Osteocyte (in vitro differentiated cells): ENCODE data around the gene PRKACG. TPM values are rescaled to one million over a fixed set of nuclear protein-coding genes. Genes with fewer than 3 reads are reported as not detected.
"Not testable (repeated sequence)": the region's sequence is repeated elsewhere in the genome, so short reads cannot be mapped to it uniquely, and the experiment has no call there.

Experiments
- DNase-seq: peaks from one replicate; pipeline ENCODE4 v3.0.0; 2021; ENCODE audit warnings: mixed read lengths; ENCODE audit not compliant: unreplicated experiment; ENCODE audit errors: extremely low spot score
- H3K27ac Mint-ChIP-seq: one replicate; pipeline ENCODE4 v1.8.0; 2021; ENCODE audit warnings: mild to moderate bottlenecking, mixed read lengths; ENCODE audit not compliant: unreplicated experiment
- H3K27me3 Mint-ChIP-seq: one replicate; pipeline ENCODE4 v1.8.0; 2021; ENCODE audit warnings: mixed read lengths; ENCODE audit not compliant: unreplicated experiment
- H3K36me3 Mint-ChIP-seq: one replicate; pipeline ENCODE4 v1.8.0; 2021; ENCODE audit warnings: mixed read lengths; ENCODE audit not compliant: unreplicated experiment
- H3K4me1 Mint-ChIP-seq: one replicate; pipeline ENCODE4 v1.8.0; 2021; ENCODE audit warnings: mixed read lengths; ENCODE audit not compliant: unreplicated experiment
- H3K4me3 Mint-ChIP-seq: one replicate; pipeline ENCODE4 v1.8.0; 2021; ENCODE audit warnings: mild to moderate bottlenecking, moderate library complexity, mixed read lengths; ENCODE audit not compliant: unreplicated experiment
- H3K9me3 Mint-ChIP-seq: one replicate; pipeline ENCODE4 v1.8.0; 2021; ENCODE audit warnings: mixed read lengths; ENCODE audit not compliant: unreplicated experiment
- total RNA-seq: library from RNA; stranded (reverse); gene quantifications from 2 replicates; pipeline ENCODE4 v1.2.1, GENCODE V29; 2021
- TF ChIP-seq, protein P1 (sequence below): fragments of 200-600 bp; sonication (generic); IDR thresholded peaks from 2 replicates; pipeline ENCODE4 v1.5.0; 2021; ENCODE audit warnings: antibody characterized with exemption, mild to moderate bottlenecking, moderate library complexity

Gene PRKACG
- total RNA-seq, 1 donor from 2014 or later: not detected

DNA sequence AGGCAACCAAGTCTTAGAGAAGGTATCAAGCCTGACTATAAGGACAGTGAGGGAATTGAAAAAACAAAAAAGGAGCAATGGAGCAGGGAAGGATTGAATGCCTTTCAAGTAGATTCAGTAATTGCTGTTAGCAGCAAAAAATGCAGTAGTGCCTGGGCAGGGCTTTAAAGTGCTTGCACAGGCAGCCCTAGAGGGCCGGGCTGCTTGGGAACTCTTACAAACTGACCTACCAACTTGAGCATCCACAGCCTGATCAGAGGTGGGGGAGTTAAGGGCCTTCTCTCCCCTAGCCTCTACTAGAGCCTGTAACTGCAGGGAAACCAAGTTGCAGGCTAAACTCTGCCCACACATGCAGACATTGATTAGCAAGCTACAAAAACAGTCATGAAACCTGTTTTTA, 41.1 kb upstream of the PRKACG start:
- no peaks in the 10 kb centered on the region for H3K9me3 Mint-ChIP-seq
- H3K27me3 Mint-ChIP-seq: no peaks in the 10 kb centered on the region
- peaks cover 2% of the 10 kb centered on the region for H3K4me1 Mint-ChIP-seq
- H3K36me3 Mint-ChIP-seq: peaks cover 11% of the 10 kb centered on the region
- H3K4me3 Mint-ChIP-seq: no peak overlapping the region
- DNase-seq: no peak
- TF ChIP-seq, protein P1, sequence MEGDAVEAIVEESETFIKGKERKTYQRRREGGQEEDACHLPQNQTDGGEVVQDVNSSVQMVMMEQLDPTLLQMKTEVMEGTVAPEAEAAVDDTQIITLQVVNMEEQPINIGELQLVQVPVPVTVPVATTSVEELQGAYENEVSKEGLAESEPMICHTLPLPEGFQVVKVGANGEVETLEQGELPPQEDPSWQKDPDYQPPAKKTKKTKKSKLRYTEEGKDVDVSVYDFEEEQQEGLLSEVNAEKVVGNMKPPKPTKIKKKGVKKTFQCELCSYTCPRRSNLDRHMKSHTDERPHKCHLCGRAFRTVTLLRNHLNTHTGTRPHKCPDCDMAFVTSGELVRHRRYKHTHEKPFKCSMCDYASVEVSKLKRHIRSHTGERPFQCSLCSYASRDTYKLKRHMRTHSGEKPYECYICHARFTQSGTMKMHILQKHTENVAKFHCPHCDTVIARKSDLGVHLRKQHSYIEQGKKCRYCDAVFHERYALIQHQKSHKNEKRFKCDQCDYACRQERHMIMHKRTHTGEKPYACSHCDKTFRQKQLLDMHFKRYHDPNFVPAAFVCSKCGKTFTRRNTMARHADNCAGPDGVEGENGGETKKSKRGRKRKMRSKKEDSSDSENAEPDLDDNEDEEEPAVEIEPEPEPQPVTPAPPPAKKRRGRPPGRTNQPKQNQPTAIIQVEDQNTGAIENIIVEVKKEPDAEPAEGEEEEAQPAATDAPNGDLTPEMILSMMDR: no peak
- H3K27ac Mint-ChIP-seq: no peak overlapping the region

DNA sequence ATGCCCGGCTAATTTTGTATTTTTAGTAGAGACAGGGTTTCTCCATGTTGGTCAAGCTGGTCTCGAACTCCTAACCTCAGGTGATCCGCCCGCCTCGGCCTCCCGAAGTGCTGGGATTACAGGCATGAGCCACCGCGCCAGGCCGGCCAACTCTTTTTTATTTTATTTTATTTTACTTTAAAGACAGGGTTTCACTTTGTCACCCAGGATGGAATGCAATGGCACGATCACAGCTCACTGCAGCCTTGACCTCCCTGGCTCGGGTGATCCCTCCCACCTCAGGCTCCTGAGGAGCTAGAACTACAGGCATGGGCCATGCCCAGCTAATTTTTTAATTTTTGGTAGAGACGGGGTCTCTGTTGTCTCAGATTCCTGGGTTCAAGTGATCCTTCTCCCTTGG, 37.0 kb upstream of the PRKACG start:
- H3K4me1 Mint-ChIP-seq: peaks cover 21% of the 10 kb centered on the region
- not testable (repeated sequence) for H3K27me3 Mint-ChIP-seq, DNase-seq, H3K4me3 Mint-ChIP-seq, H3K9me3 Mint-ChIP-seq, H3K27ac Mint-ChIP-seq, H3K36me3 Mint-ChIP-seq

GRCh38 chr9:69049094-69049493, 35.2 kb upstream of the PRKACG start:
- Mint-ChIP-seq H3K36me3 (peaks cover 3% of the 10 kb centered on the region), H3K4me3 (no peak overlapping the region)

GRCh38 chr9:69047371-69047770, 33.5 kb upstream of the PRKACG start:
- H3K4me1 Mint-ChIP-seq: peaks cover 46% of the 10 kb centered on the region
- H3K36me3 Mint-ChIP-seq: peaks cover 3% of the 10 kb centered on the region
- H3K27me3 Mint-ChIP-seq: no peaks in the 10 kb centered on the region
- H3K4me3 Mint-ChIP-seq: no peak overlapping the region
- H3K9me3 Mint-ChIP-seq: no peaks in the 10 kb centered on the region
- TF ChIP-seq, protein P1: peak; percentile 32
- H3K27ac Mint-ChIP-seq: peak overlapping the region; percentile 41
- no peak for DNase-seq

More at GRCh38 chr9:69049094-69049493, 35.2 kb upstream of the PRKACG start:
- H3K4me1 Mint-ChIP-seq: peaks cover 39% of the 10 kb centered on the region
- no peak for DNase-seq
- H3K9me3 Mint-ChIP-seq: no peaks in the 10 kb centered on the region
- no peak overlapping the region for H3K27ac Mint-ChIP-seq
- H3K27me3 Mint-ChIP-seq: no peaks in the 10 kb centered on the region
- TF ChIP-seq, protein P1: no peak

DNA sequence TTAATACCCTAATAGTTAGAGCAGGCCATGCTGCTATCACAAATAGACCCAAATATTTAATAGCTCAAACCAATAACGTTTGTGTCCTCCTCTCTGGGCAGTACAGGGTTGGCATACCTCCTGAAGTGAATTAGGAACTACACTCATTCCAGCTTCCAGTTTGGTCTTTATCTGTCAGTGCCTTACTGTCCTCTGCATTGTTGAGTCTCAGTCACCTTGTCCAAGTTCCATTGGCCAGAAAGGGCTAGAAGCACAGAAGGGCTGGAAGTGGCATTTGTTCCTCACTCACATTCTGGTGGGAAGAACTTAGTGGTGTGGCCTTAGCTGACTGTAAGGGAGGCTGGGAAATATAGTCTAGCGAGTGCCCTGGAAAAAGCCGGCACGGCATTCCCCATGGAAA, 32.8 kb upstream of the PRKACG start:
- no peaks in the 10 kb centered on the region for H3K9me3 Mint-ChIP-seq
- no peak overlapping the region for H3K27ac Mint-ChIP-seq
- TF ChIP-seq, protein P1: no peak
- peaks cover 50% of the 10 kb centered on the region for H3K4me1 Mint-ChIP-seq
- peaks cover 3% of the 10 kb centered on the region for H3K36me3 Mint-ChIP-seq
- DNase-seq: no peak
- H3K27me3 Mint-ChIP-seq: no peaks in the 10 kb centered on the region
- H3K4me3 Mint-ChIP-seq: no peak overlapping the region

DNA sequence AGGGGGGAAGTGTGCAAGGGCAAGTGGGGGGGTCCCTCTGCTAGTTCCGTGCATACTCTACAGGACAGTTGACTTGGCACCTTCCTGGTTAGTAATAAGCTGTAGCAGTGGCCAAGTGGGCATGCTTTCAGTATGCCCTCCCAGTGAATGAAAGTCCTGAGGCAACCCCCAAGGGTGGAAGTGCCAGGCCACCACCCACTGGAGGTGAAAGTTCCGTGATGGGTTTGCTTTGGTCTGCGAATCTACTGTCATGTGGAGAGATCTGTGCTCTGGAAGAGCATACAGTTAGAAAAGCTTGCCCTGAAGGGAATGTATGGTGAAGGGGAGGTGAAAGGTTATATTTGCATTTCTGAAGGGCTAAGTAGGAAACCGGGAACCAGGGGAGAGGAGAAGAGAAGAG, 31.9 kb upstream of the PRKACG start:
- peak overlapping the region; percentile 62 for H3K27ac Mint-ChIP-seq
- peak overlapping the region; percentile 16 for H3K4me3 Mint-ChIP-seq
- H3K36me3 Mint-ChIP-seq: peaks cover 3% of the 10 kb centered on the region
- DNase-seq: no peak
- H3K9me3 Mint-ChIP-seq: no peaks in the 10 kb centered on the region
- H3K27me3 Mint-ChIP-seq: no peaks in the 10 kb centered on the region
- TF ChIP-seq, protein P1: no peak
- peaks cover 50% of the 10 kb centered on the region for H3K4me1 Mint-ChIP-seq
